Muscle of arm (tissue), 12 donors: ENCODE data around the gene TRAPPC3L. TPM values are rescaled to one million over a fixed set of nuclear protein-coding genes. Genes with fewer than 3 reads are reported as not detected.

Source experiments
- polyA plus RNA-seq, 12 donors: library from polyadenylated mRNA; unstranded; fragments of 120-200 nt; gene quantifications; one replicate each; pipeline ENCODE4 v1.2.1, GENCODE V29; 2013; ENCODE audit not compliant: insufficient read length in 12 of 12

The TRAPPC3L gene
- polyA plus RNA-seq, 12 donors = 0.11 to 0.28 (median 0.17) TPM; not detected in 7

Other genes starting within 250 kb of the TRAPPC3L start
- 10 to 100 TPM in 11 of 12 donors, not detected in 1; 29.1 to 41.0 (median 35.4) TPM for gene DSE, start 174.7 kb downstream of the TRAPPC3L start, polyA plus RNA-seq
- 1 to 10 TPM in 10 of 12 donors, not detected in 2; 1.7 to 9.7 (median 2.9) TPM for gene CALHM6, start 84.3 kb downstream of the TRAPPC3L start, polyA plus RNA-seq
- 1 to 10 TPM in 11 of 12 donors, not detected in 1; 1.8 to 3.8 (median 3.2) TPM for gene CALHM5, start 34.0 kb downstream of the TRAPPC3L start, polyA plus RNA-seq
- under 1 TPM in 1 of 12 donors, not detected in 11; 0.38 TPM for gene CALHM4, start 8.1 kb upstream of the TRAPPC3L start, polyA plus RNA-seq
- 10 to 100 TPM in 11 of 12 donors, not detected in 1; 51.1 to 93.7 (median 67.4) TPM for gene RWDD1, start 25.8 kb upstream of the TRAPPC3L start, polyA plus RNA-seq
- 1 to 10 TPM in 1 of 12 donors, under 1 TPM in 9, not detected in 2; 0.39 to 1.4 (median 0.61) TPM for gene RSPH4A, start 70.8 kb upstream of the TRAPPC3L start, polyA plus RNA-seq
- 10 to 100 TPM in 5 of 12 donors, 1 to 10 TPM in 6, not detected in 1; 5.4 to 11.8 (median 9.4) TPM for gene ZUP1, start 123.1 kb upstream of the TRAPPC3L start, polyA plus RNA-seq
- 10 to 100 TPM in 10 of 12 donors, 1 to 10 TPM in 1, not detected in 1; 8.3 to 16.0 (median 12.7) TPM for gene KPNA5, start 135.5 kb upstream of the TRAPPC3L start, polyA plus RNA-seq
- 1 to 10 TPM in 10 of 12 donors, not detected in 2; 5.2 to 7.8 (median 6.9) TPM for gene FAM162B, start 220.0 kb upstream of the TRAPPC3L start, polyA plus RNA-seq